Stimulated activated CD4-positive, alpha-beta T cell treated with anti-CD3 and anti-CD28 coated beads, Interleukin-1b, Interleukin-23, amount 100 ng/mL, for 1 hour (primary cell): Measurements from ENCODE around the gene LGI4.
A peak's percentile ranks its signal among the peaks of the same experiment; 100 is the strongest.
"Not testable (repeated sequence)": the region's sequence is repeated elsewhere in the genome, so short reads cannot be mapped to it uniquely, and the experiment has no call there.

Experiments
- DNase-seq, 2 donors: peaks; one replicate each; pipeline ENCODE4 v3.0.0-alpha.2; 2020; ENCODE audit warnings: low read depth in 2 of 2

LGI4 gene

DNA sequence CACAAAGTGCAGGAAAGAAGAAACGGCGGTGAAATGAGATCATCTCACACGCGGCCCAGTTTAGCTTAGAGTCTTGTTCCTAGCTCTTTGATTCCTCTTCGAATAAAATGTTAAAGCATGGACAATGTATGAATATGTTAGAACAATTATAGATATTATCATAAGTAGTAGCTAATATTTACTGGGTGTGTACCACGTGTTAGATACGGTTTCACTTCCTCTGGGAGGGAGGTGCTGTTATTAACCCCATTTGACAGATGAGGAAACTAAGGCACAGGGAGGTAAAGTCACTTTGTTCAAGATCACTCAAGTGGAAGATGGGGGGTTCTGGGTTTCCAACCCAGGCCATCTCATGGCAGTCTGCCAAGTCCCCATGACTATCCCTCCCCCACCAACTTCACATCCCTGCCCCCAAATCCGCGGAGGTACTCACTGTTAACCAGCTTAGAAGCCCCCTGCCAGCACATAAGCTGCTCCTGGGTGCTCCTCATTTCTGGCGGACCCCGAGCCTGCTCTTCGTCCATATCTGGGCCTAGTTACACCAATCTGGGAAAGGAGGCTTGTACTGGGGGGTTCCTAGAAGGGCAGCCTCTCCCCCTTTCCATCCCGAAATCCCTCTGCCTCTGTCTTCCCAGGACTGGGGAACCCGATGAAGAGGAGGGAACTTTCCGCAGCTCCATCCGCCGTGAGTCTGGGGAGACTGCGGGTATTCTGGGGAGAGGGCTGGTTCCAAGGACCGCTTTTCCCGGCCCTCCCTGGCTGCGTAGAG, 7.2 kb upstream of the LGI4 start:
- no peak for DNase-seq

DNA sequence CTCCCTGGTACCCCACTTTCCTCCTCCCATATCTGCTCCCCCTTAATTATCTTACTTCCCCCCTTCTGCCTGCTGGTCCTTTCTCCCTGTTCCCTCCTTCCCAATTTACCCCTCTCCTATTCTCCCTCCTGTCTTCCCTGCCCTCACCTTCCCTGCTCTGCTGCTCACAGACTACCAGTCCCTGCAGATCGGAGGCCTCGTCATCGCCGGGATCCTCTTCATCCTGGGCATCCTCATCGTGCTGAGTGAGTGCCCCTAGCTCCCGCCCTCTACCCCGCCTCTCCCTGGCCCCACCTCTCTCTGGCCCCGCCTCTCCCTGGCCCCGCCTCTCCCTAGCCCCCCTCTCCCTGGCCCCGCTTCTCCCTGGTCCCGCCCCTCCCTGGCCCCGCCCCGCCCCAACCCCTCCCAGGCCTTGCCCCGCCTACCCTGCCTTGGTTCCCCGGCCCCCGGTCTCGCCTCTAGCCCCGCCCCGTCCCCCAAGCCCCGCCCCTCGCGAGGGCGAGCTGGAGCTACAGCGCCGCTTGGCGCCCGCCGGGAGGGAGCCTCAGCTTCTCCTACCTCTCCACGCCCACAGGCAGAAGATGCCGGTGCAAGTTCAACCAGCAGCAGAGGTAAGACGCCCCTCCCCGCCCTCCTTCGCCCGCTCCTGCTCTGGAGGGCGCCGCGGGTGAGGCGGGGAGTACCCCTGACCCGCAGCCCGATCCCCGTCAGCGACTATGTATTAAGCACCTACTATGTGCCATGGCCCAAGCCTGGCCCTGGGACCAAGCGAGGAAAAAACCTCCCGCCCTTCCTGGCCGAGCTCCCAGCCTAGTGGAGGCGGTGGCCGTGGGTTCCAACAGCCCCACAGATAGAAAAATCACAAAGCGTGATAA, 6.3 kb upstream of the LGI4 start:
- peak; percentile 96 to 99 for DNase-seq

DNA sequence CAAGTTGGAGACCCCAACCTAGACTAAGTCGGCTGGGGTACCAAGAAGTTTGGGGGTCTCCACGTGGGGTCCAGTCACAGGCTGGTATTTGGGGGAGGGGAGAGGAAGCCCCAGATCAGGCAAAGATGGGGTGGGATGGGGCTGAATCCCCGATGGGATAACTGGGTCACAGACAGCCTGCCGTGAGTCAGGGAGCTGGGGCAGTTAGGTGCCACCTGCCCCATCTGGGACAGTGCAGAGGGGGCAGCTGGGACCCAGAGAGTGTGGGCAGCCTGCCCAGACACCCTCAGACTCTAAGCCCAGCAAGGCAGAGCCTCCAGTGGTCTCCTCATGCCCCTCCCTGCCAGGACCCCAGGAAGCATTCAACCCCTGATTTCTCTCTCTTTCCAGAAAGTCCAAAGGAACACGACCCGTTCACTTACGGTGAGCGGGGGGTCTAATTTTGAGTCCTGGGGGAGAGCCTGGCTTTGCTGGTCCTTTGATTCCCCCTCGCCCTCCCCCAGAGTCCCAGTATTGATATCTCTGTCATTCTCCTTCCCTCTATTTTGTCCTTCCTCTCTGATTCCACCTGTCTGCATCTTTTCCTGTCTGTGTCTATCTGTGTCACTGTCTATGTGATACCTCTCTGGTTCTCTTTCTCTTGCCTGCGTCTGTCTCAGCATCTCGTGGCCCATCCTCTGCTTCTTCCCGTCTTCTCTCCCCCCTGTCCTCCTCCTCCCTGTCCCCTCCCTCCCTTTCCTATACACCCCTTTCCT, 5.5 kb upstream of the LGI4 start:
- no peak for DNase-seq

DNA sequence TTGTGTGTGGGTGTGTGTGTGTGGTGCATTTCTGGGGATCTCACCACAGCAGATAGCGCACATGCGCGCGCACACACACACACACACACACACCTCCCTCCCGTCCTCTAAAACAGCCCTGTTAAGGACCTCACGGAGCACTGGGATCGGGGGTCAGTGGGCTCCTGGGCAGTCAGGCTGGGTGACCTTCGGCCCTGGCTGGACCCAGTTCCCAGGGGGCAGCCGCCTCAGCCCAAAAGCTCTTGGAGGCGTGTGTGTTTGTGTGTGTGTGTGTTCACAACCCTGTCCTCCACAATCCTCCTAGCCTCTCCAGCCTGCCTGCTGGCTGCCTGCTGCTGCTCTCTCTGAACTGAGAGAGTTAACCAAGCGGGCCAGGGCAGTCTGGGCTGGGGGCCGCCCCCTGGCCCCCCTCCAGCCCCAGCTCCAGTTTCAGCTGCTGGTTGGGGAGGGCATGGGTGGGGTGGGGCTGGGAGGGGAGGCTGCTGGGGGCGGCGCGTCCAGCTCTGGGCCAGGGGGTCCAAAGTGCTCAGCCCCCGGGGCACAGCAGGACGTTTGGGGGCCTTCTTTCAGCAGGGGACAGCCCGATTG, 3.5 kb upstream of the LGI4 start, which contains the start of gene FXYD1:
TSS of gene FXYD1 (plus strand) at position 520 of the 588 bp plus-strand sequence. CDS start 1,256 bp downstream, outside the sequence.
- DNase-seq, result no peak

DNA sequence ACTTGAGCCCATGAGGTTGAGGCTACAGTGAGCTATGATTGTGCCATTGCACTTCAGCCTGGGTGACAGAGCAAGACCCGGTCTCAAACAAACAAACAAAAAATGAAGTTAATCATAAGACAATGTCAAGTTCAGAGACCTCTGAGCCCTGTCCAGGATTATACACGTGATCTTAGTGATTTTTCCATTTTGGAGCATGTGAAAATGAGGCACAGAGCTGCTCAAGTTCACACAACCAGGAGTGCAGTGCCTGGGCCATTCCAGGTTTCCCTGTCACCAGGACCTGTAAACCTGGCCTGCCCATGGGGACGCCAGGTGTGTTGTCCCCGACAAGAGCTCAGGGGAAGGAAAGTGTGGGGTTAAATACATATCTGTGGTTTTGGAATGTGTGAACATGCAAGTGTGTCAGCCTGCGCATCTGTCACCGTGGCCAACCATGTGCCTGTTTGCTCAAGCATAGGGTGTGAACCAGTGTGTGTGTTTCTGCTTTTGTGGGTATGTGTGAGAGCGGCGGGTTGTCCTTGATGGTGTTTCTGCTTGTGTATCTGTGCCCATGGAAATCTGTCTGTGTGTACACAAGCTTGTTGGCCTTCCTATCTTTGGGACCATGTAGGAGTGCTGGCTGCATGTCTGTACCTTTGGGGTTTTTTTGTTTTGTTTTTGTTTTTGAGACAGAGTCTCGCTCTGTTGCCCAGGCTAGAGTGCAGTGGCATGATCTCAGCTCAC, 2.3 kb upstream of the LGI4 start:
- DNase-seq, result no peak

DNA sequence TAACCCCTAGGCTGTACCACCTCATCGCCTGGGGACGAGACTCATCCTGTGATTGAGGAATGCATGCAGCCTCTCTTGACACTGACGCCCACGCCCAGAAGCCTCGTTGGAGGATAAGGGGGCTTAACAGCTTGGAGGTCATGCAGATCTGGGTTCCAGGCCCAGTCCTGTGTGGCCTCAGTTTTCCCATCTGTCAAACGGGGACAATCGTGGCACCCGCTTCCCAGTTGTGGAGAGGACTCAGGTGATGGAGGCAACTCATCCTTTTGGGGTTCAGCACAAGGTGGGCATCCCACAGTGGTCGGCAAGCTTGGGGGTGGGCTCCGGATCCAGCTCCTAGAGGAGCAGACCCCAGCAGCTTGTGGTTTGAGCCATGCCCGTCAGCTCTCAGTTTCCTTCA, 1.4 kb upstream of the LGI4 start:
- no peak for DNase-seq

DNA sequence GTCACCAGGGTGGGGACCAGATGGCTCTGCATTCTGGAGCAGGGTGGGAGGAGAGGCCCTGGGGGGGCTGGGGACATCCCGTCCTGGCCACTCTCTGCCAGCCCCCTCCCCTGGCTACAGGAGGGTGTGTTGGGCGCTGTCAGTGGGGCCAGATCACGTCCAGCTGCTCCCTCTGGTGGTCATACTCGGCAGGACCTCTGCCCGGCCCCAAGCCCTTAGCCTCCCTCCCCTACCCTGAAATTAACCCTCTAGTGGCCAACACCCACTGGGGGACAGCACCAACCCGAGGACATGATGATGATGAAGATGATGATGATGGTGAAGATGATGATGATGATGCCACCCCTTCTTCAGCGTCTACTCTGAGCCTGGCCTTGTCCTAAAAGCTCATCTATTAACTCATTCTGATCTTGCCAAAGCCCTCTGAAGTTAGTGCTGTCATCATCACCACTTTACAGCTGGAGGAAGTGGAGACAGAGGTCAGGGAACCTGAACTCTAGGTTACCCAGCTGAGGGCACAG, 590 bp upstream of the LGI4 start:
- peak in 1 of 2 donors; percentile 55 for DNase-seq

DNA sequence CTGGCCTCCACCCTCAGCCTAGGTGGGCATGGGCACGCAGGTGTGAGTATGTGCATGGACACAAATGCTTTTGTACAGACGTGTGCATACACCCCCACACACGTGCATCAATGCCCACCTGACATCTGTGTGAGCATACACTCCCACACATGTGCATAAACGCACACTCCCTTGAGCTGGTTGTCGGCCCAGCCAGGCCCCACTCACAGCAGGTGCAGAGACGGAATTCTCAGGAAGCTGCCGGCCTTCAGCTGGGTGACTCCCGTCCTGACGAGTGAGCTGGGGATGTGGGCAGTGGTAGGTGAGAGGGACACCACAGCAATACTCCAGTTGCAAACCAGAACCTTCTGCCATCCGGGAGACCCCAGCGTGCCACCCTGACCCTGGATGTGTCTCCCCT, 1.0 kb downstream of the LGI4 start:
- no peak for DNase-seq

DNA sequence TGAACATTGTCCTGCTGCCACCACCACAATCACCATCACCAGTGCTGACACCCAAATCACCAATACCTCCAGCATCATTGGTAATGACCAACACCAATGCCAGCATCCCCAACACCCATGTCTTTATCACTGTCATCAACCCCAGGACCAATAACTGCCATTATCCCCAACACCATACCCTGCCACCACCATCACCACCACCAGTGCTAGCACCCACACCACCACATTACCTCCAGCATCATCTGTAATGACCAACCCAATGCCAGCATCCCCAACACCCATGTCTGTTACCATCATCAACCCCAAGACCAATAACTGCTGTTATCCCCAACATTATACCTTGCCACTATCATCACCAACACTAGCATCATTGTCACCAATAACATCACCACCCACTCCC, 2.6 kb downstream of the LGI4 start:
- no peak for DNase-seq

DNA sequence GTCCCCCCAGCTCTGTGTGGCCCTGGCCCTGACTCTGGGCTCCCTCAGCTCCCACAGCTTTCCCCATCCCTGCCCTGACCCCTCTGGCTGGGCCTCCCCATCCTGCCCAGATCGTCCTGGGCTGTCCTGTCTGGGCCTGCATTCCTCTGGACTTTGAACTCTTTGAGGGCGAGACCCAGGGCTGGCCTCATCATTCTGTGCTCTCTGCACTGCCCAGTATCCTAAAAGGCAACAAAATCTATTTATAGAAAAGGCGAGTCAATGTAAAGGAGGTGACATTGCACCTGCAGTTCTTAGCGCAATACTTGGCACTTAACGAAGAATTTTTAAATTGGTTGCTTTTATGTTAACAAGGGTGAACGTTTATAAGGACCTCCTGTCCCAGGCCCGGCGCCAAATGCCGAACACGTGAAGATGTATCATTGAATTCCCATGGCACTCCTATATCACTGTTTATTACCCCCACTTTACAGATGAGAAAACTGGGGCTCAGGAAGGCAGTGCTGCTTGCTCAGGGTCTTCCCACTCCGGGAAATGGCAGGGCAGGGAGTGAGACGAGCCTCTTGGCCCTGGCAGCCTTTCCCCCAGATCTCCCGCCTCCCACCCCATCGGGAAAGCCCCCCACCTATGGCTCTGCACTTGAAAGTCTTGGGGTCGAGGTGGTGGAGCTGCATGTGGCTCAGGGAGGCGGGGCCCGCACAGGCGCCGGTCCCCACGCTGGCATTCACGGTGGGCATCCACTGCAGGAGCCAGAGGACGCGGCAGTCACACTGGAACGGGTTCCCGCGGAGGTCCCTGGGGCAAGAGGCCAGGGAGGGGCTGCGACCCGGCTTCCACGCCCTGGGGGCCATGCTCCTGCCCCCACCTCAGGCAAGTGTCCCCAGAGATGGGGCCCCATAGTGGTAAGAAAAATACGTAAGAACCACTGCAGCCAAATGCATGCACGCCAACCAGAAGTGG, 3.8 kb downstream of the LGI4 start:
- DNase-seq, result no peak

DNA sequence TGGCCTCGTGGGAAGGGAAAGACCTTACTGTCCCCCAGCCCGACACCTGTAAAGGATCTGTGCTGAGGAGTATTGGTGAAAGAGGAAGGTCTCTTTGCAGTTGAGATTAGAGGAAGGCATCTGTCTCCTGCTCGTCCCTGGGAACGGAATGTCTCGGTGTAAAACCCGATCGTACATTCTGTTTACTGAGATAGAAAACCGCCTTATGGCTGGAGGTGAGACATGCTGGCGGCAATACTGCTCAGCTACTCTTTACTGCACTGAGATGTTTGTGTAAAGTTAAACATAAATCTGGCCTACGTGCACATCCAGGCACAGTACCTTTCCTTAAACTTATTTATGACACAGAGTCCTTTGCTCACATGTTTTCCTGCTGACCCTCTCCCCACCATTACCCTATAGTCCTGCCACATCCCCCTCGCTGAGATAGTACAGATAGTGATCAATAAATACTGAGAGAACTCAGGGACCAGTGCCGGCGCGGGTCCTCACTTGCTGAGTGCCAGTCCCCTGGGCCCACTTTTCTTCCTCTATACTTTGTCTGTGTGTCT, 5.1 kb downstream of the LGI4 start:
- DNase-seq, result not testable (repeated sequence)

DNA sequence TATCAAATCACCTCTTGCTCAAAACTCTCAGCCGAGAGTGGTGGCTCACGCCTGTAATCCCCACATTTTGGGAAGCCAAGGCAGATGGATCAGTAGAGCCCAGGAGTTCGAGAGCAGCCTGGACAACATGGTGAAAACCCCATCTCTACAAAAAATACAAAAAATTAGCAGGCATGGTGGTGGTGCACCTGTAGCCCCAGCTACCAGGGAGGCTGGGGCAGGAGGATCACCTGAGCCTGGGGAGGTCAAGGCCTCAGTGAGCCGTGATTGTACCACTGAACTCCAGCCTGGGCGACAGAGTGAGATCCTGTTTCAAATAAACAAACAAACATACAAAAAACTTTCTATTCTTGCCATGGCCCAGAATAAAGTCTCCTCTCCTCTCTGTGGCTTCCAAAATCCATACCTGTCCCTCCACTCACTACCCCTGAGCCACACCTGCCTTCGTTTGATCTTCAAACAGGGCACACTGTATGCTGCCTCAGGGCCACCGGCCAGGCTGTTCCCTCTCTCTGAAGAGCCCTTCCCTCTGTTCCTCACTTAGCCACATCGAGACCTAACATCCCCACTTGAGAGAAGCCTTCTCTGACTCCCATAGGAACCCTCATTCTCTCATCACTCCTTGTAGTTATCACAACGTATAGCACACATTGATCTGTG, 6.3 kb downstream of the LGI4 start:
- no peak for DNase-seq

DNA sequence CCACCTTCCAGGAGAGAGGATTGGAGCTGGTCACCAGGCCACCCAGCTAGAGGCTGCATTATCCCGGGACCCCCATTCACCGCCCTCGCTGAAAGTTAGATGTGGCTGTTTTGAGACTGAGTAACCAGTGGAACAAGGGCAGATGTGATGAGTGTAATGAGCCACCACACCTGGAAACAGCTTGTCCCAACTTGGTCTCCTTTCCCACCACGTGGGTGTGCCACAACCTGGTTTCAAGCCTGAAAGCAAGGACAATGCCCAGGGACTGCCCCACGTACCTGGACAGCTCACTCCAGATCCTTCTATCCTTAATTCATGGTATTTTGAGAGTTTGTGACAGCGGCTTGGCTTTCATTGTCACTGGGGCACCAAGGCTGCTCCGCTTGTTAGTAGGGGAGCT, 7.0 kb downstream of the LGI4 start:
- no peak for DNase-seq

DNA sequence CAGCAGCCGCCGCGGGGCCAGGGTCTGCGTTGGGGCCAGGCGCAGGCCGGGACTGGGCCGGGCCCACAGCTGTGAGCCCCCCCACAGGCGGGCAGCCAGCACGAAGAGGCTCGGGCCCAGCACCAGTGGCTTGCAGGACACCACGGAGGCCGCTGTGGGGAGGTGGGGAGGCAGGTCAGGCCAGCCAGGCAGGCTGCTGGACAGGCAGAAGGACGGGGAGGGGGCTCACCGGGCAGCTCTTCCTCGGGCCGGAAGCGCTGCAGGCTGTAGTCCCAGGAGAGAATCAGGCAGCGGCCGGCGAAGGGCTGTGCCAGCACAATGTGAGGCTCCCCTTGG, 8.3 kb downstream of the LGI4 start:
- no peak for DNase-seq

DNA sequence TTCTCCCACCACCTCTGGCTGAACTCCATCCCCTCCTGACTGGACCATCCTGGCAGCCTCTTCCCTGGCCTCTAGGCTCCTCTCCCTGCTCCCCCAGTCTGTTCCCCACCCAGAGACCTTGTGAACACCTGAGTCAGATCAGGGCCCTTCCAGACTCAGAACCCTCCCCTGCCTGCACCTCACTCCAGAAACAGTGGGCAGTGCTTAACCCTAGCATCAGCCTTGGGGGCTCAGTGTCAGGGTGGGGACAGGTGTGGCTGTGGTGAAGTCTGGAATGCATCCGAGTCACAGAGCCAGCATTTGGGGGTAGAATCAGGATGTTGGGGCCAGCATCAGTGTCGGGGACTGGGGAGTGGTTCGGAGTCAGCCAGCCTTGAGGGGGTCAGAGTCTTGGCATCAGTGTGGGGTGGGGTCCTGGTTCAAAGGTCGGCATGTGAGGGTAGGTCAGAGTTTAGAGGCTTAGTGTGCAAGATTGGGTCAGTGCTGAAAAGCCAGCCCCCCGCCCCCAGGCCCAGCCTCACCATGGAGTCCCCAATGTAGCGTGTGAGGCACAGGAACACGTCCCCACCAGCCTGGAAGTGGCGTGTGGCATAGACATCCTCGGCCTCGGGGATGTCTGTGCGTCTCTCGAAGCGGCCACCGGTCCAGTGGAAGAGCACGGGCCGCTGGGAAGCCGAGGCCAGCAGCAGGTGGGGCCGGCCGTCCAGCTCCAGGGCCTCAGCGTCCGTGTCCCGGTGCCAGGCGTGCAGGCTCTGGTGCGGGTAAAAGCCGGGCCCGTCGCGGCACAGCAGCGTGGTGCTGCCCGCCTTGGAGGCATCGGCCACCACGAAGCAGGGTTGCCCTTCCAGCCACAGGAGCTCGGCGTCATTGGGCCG, 8.9 kb downstream of the LGI4 start:
- DNase-seq, result no peak

DNA sequence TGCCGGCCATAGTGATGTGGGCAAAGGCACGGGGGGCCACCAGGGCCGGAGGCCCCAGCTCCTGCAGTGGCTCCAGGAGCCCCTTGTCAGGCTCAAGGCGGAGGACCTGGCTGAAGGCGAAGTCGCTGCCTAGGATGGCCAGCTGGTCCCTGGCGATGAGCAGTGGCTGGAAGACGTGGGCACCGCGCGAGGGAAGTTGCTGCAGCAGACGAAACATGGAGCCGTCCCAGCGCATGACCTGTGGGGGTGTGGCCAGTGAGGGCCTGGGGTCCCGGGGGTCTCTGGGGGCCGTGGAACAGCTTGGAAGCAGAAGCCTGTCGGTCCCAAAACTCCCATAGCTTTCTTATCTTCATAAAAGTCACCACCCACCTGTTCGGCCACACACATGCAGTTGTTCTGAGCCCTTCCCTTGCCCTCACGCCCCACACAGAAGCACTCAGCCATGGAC, 9.6 kb downstream of the LGI4 start:
- DNase-seq, result no peak

DNA sequence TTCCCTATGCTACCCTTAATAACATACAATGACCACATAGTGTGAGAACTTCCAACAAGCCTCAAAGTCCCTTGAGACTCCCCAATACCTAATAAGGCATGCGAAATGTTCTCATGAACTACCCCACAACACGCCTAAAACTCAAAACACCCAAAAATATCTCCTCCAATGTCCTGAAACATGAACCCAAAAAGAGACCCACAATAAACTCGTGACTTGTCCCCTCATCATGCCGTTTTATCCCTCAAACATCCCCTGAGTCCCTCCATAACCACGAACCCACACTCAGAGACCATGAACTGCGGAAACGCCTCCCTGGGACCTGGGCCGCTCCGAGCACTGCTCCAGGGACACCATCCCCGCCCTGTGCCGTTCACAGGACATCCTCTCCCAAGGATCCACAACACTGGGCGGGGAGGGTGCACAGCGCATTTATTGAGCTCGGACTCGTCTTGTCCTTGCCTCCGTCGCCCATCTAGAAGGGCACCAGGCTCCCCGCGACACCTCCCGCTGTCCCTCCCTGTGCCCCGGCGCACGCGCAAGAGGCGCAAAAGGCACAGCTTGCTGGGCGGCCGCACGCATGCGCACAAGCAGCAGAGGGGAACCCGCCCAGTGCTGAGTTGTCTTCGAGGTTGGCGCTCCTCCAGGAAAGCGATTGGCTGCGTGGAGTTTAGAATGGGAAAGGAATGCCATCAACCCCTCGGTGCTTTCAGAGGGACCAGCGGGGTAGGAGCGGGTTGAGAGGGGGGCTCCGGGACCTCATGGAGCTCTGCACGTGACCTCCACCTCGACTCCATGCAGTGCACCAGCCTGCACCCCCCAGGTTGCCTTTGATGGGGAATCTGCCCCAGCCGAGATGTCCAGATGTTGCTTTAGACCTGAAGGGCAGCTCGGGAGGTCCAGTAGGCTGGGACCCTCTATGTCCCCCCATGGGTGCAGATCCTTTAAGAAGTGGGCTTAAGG, 10.5 kb downstream of the LGI4 start:
- DNase-seq, result peak; percentile 67 to 76
